HEK293 (cell line): Measurements from ENCODE around the gene STRA8.

Experiments
- KLF8 ChIP-seq: fragments of 450-650 bp; formaldehyde crosslinking; IDR thresholded peaks from 2 replicates; pipeline ENCODE4 v1.5.1; 2016; ENCODE audit warnings: missing biosample characterization, missing genetic modification characterization
- MEIS1 ChIP-seq: sonication (generic); formaldehyde crosslinking; IDR thresholded peaks from 2 replicates; pipeline ENCODE4 v1.8.1; 2022; ENCODE audit warnings: missing genetic modification reagents, mild to moderate bottlenecking, borderline replicate concordance
- OSR2 ChIP-seq: fragments of 450-650 bp; formaldehyde crosslinking; IDR thresholded peaks from 2 replicates; pipeline ENCODE4 v1.5.1; 2016; ENCODE audit warnings: missing biosample characterization, missing genetic modification characterization
- PATZ1 ChIP-seq: fragments of 450-650 bp; formaldehyde crosslinking; IDR thresholded peaks from 2 replicates; pipeline ENCODE4 v1.5.1; 2016; ENCODE audit warnings: missing biosample characterization, missing genetic modification characterization
- PRDM4 ChIP-seq: fragments of 450-650 bp; formaldehyde crosslinking; IDR thresholded peaks from 2 replicates; pipeline ENCODE4 v1.5.1; 2017; ENCODE audit warnings: missing biosample characterization, missing genetic modification characterization
- REPIN1 ChIP-seq: fragments of 450-650 bp; formaldehyde crosslinking; IDR thresholded peaks from 2 replicates; pipeline ENCODE4 v1.5.1; 2017; ENCODE audit warnings: missing biosample characterization, missing genetic modification characterization, low read depth
- SP7 ChIP-seq: fragments of 450-650 bp; formaldehyde crosslinking; IDR thresholded peaks from 2 replicates; pipeline ENCODE4 v1.5.1; 2016; ENCODE audit warnings: missing biosample characterization, missing genetic modification characterization
- ZBTB21 ChIP-seq: fragments of 450-650 bp; formaldehyde crosslinking; IDR thresholded peaks from 2 replicates; pipeline ENCODE4 v1.5.1; 2017; ENCODE audit warnings: missing biosample characterization, missing genetic modification characterization
- ZBTB44 ChIP-seq: fragments of 450-650 bp; IDR thresholded peaks from 2 replicates; pipeline ENCODE4 v1.5.1; 2018; ENCODE audit warnings: missing biosample characterization, mild to moderate bottlenecking, missing genetic modification characterization
- ZBTB8A ChIP-seq: fragments of 450-650 bp; formaldehyde crosslinking; IDR thresholded peaks from 2 replicates; pipeline ENCODE4 v1.5.1; 2016; ENCODE audit warnings: missing biosample characterization, missing genetic modification characterization
- ZFP69B ChIP-seq: fragments of 450-650 bp; formaldehyde crosslinking; IDR thresholded peaks from 2 replicates; pipeline ENCODE4 v1.5.1; 2016; ENCODE audit warnings: missing biosample characterization, missing genetic modification characterization
- ZNF121 ChIP-seq: fragments of 450-650 bp; formaldehyde crosslinking; IDR thresholded peaks from 2 replicates; pipeline ENCODE4 v1.5.1; 2016; ENCODE audit warnings: missing biosample characterization, missing genetic modification characterization
- ZNF132 ChIP-seq: fragments of 450-650 bp; formaldehyde crosslinking; IDR thresholded peaks from 2 replicates; pipeline ENCODE4 v1.5.1; 2017; ENCODE audit warnings: missing biosample characterization, missing genetic modification characterization, borderline replicate concordance
- ZNF146 ChIP-seq: fragments of 450-650 bp; formaldehyde crosslinking; IDR thresholded peaks from 2 replicates; pipeline ENCODE4 v1.5.1; 2016; ENCODE audit warnings: missing biosample characterization, missing genetic modification characterization
- ZNF16 ChIP-seq: fragments of 450-650 bp; formaldehyde crosslinking; IDR thresholded peaks from 2 replicates; pipeline ENCODE4 v1.5.1; 2016; ENCODE audit warnings: low read depth, missing biosample characterization, missing genetic modification characterization
- ZNF184 ChIP-seq: fragments of 450-650 bp; IDR thresholded peaks from 2 replicates; pipeline ENCODE4 v1.5.1; 2018; ENCODE audit warnings: missing biosample characterization, mild to moderate bottlenecking, missing genetic modification characterization
- ZNF211 ChIP-seq: fragments of 450-650 bp; formaldehyde crosslinking; IDR thresholded peaks from 2 replicates; pipeline ENCODE4 v1.5.1; 2016; ENCODE audit warnings: low read depth, missing biosample characterization, missing genetic modification characterization
- ZNF423 ChIP-seq: fragments of 450-650 bp; formaldehyde crosslinking; IDR thresholded peaks from 2 replicates; pipeline ENCODE4 v1.5.1; 2016; ENCODE audit warnings: missing biosample characterization, missing genetic modification characterization
- ZNF433 ChIP-seq: fragments of 450-650 bp; formaldehyde crosslinking; IDR thresholded peaks from 2 replicates; pipeline ENCODE4 v1.5.1; 2016; ENCODE audit warnings: missing biosample characterization, missing genetic modification characterization, low read depth
- ZNF548 ChIP-seq: fragments of 450-650 bp; formaldehyde crosslinking; IDR thresholded peaks from 2 replicates; pipeline ENCODE4 v1.5.1; 2016; ENCODE audit warnings: missing biosample characterization, missing genetic modification characterization
- ZNF560 ChIP-seq: fragments of 450-650 bp; formaldehyde crosslinking; IDR thresholded peaks from 2 replicates; pipeline ENCODE4 v1.5.1; 2017; ENCODE audit warnings: missing biosample characterization, missing genetic modification characterization, borderline replicate concordance
- ZNF561 ChIP-seq: fragments of 450-650 bp; IDR thresholded peaks from 2 replicates; pipeline ENCODE4 v1.5.1; 2018; ENCODE audit warnings: missing biosample characterization, missing genetic modification characterization, borderline replicate concordance
- ZNF585B ChIP-seq: fragments of 450-650 bp; formaldehyde crosslinking; IDR thresholded peaks from 2 replicates; pipeline ENCODE4 v1.5.1; 2016; ENCODE audit warnings: missing biosample characterization, missing genetic modification characterization
- ZNF624 ChIP-seq: fragments of 450-650 bp; formaldehyde crosslinking; IDR thresholded peaks from 2 replicates; pipeline ENCODE4 v1.5.1; 2017; ENCODE audit warnings: missing biosample characterization, missing genetic modification characterization
- ZNF660 ChIP-seq: fragments of 450-650 bp; IDR thresholded peaks from 2 replicates; pipeline ENCODE4 v1.5.1; 2018; ENCODE audit warnings: missing biosample characterization, mild to moderate bottlenecking, missing genetic modification characterization
- ZNF776 ChIP-seq: fragments of 450-650 bp; formaldehyde crosslinking; IDR thresholded peaks from 2 replicates; pipeline ENCODE4 v1.5.0; 2017; ENCODE audit warnings: missing biosample characterization, missing genetic modification characterization, borderline replicate concordance
- ZNF791 ChIP-seq: fragments of 450-650 bp; formaldehyde crosslinking; IDR thresholded peaks from 2 replicates; pipeline ENCODE4 v1.5.1; 2016; ENCODE audit warnings: missing biosample characterization, missing genetic modification characterization
- ZNF837 ChIP-seq: fragments of 450-650 bp; formaldehyde crosslinking; IDR thresholded peaks from 2 replicates; pipeline ENCODE4 v1.5.1; 2016; ENCODE audit warnings: missing biosample characterization, missing genetic modification characterization
- ZSCAN4 ChIP-seq: fragments of 450-650 bp; formaldehyde crosslinking; IDR thresholded peaks from 2 replicates; pipeline ENCODE4 v1.5.1; 2017; ENCODE audit warnings: missing biosample characterization, missing genetic modification characterization
- TF ChIP-seq, protein P1 (sequence below): fragments of 450-650 bp; formaldehyde crosslinking; IDR thresholded peaks from 2 replicates; pipeline ENCODE4 v1.5.1; 2016; ENCODE audit warnings: missing biosample characterization, missing genetic modification characterization
- TF ChIP-seq, protein P2 (sequence below): fragments of 450-650 bp; formaldehyde crosslinking; IDR thresholded peaks from 2 replicates; pipeline ENCODE4 v1.5.1; 2016; ENCODE audit warnings: missing biosample characterization, missing genetic modification characterization

The STRA8 gene

GRCh38 chr7:135260470-135260869 lies 26.8 kb downstream of the STRA8 start (continued):
- TF ChIP-seq ZBTB44: peak; percentile 75
- TF ChIP-seq ZNF776 (tag by site-specific recombination): no peak
- TF ChIP-seq ZNF561 (tag by site-specific recombination): 0 out of 2 replicates have a peak, but pooled peaks have one; percentile 61
- no peak for TF ChIP-seq REPIN1 (tag by site-specific recombination)
- no peak for TF ChIP-seq ZBTB21
- TF ChIP-seq ZNF423 (tag by site-specific recombination): peak; percentile 83
- TF ChIP-seq ZNF16 (tag by site-specific recombination): no peak
- no peak for TF ChIP-seq ZNF585B (tag by site-specific recombination)
- no peak for TF ChIP-seq ZNF146 (tag by site-specific recombination)
- TF ChIP-seq PRDM4: peak; percentile 90
- TF ChIP-seq ZNF791 (tag by site-specific recombination): no peak
- TF ChIP-seq ZSCAN4 (tag by site-specific recombination): no peak
- no peak for TF ChIP-seq ZNF548 (tag by site-specific recombination)
- TF ChIP-seq ZNF624: no peak
- no peak for TF ChIP-seq ZNF660 (tag by site-specific recombination)
- TF ChIP-seq ZNF184 (tag by site-specific recombination): no peak
- TF ChIP-seq ZNF132 (tag by site-specific recombination): no peak
- no peak for TF ChIP-seq ZNF121
- TF ChIP-seq, protein P1, sequence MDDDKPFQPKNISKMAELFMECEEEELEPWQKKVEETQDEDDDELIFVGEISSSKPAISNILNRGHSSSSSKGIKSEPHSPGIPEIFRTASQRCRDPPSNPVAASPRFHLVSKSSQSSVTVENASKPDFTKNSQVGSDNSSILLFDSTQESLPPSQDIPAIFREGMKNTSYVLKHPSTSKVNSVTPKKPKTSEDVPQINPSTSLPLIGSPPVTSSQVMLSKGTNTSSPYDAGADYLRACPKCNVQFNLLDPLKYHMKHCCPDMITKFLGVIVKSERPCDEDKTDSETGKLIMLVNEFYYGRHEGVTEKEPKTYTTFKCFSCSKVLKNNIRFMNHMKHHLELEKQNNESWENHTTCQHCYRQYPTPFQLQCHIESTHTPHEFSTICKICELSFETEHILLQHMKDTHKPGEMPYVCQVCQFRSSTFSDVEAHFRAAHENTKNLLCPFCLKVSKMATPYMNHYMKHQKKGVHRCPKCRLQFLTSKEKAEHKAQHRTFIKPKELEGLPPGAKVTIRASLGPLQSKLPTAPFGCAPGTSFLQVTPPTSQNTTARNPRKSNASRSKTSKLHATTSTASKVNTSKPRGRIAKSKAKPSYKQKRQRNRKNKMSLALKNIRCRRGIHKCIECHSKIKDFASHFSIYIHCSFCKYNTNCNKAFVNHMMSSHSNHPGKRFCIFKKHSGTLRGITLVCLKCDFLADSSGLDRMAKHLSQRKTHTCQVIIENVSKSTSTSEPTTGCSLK: no peak
- peak; percentile 93 for TF ChIP-seq OSR2
- peak; percentile 83 for TF ChIP-seq ZFP69B (tag by site-specific recombination)
- TF ChIP-seq, protein P2, sequence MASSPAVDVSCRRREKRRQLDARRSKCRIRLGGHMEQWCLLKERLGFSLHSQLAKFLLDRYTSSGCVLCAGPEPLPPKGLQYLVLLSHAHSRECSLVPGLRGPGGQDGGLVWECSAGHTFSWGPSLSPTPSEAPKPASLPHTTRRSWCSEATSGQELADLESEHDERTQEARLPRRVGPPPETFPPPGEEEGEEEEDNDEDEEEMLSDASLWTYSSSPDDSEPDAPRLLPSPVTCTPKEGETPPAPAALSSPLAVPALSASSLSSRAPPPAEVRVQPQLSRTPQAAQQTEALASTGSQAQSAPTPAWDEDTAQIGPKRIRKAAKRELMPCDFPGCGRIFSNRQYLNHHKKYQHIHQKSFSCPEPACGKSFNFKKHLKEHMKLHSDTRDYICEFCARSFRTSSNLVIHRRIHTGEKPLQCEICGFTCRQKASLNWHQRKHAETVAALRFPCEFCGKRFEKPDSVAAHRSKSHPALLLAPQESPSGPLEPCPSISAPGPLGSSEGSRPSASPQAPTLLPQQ (tag by site-specific recombination): peak; percentile 90
- TF ChIP-seq SP7 (tag by site-specific recombination): peak; percentile 56; the same call in 1 of the 2 replicates
- no peak for TF ChIP-seq MEIS1 (CRISPR knock-in tag)
- no peak for TF ChIP-seq ZNF837 (tag by site-specific recombination)
- TF ChIP-seq KLF8: no peak
- TF ChIP-seq ZBTB8A (tag by site-specific recombination): peak; percentile 61; the same call in 1 of the 2 replicates
- TF ChIP-seq ZNF433 (tag by site-specific recombination): no peak
- 0 out of 2 replicates have a peak, but pooled peaks have one; percentile 64 for TF ChIP-seq PATZ1 (tag by site-specific recombination)
- TF ChIP-seq ZNF211 (tag by site-specific recombination): no peak
- no peak for TF ChIP-seq ZNF560 (tag by site-specific recombination)
